Neural crest cell (in vitro differentiated cells): ENCODE data around the gene VSIG10. TPM values are rescaled to one million over a fixed set of nuclear protein-coding genes. Genes with fewer than 3 reads are reported as not detected.

ENCODE experiments used
- DNase-seq: peaks from one replicate; pipeline ENCODE4 v3.0.0; 2021; ENCODE audit warnings: low read depth, mixed read lengths, low spot score
- H3K27ac Mint-ChIP-seq: one replicate; pipeline ENCODE4 v1.8.0; 2021; ENCODE audit warnings: mild to moderate bottlenecking, mixed read lengths; ENCODE audit not compliant: unreplicated experiment
- H3K27me3 Mint-ChIP-seq: 2 replicates; pipeline ENCODE4 v1.8.0; 2021; ENCODE audit warnings: low read depth, mild to moderate bottlenecking, mixed read lengths
- H3K36me3 Mint-ChIP-seq: 2 replicates; pipeline ENCODE4 v1.8.0; 2021; ENCODE audit warnings: low read depth, mild to moderate bottlenecking, mixed read lengths
- H3K4me1 Mint-ChIP-seq: 2 replicates; pipeline ENCODE4 v1.8.0; 2021; ENCODE audit warnings: mixed read lengths
- H3K4me3 Mint-ChIP-seq: one replicate; pipeline ENCODE4 v1.8.0; 2021; ENCODE audit warnings: mild to moderate bottlenecking, mixed read lengths
- H3K9me3 Mint-ChIP-seq: 2 replicates; pipeline ENCODE4 v1.8.0; 2021; ENCODE audit warnings: mixed read lengths
- CTCF ChIP-seq: fragments of 200-600 bp; sonication (generic); conservative IDR thresholded peaks from 2 replicates; pipeline ENCODE4 v1.5.0; 2021; ENCODE audit warnings: antibody characterized with exemption, mild to moderate bottlenecking
- long read RNA-seq: library from polyadenylated mRNA; unstranded; transcript quantifications from one replicate; pipeline ENCODE4 v2.0.0, GENCODE V29; 2020
- total RNA-seq: library from RNA; stranded (reverse); gene quantifications from 2 replicates; pipeline ENCODE4 v1.2.1, GENCODE V29; 2021

Gene VSIG10
- 26.8 and 30.1 TPM in 2 replicates for total RNA-seq
- long read RNA-seq, partial matches to known transcripts = 1 of 5 reads
- long read RNA-seq, other reads (novel, unspliced or antisense) = 4 of 5 reads

GRCh38 chr12:118103601-118104382, at the start of gene VSIG10:
Gene VSIG10 (minus strand): TSS chr12:118104011. CDS start chr12:118103671, 340 bp downstream.
- DNase-seq = peak; percentile 47
- TF ChIP-seq CTCF = peak; percentile 19
- H3K4me3 Mint-ChIP-seq = peak within 1 kb of the TSS; percentile 96
- no peaks in the 10 kb centered on the region for H3K9me3 Mint-ChIP-seq
- peaks cover 2% of the 10 kb centered on the region for H3K27me3 Mint-ChIP-seq
- no peaks in the 10 kb centered on the region for H3K36me3 Mint-ChIP-seq
- H3K27ac Mint-ChIP-seq = peak within 1 kb of the TSS; percentile 81
- H3K4me1 Mint-ChIP-seq = peaks cover 13% of the 10 kb centered on the region

GRCh38 chr12:118151755-118152154, 47.9 kb upstream of the VSIG10 start:
- no peak overlapping the region for H3K27ac Mint-ChIP-seq
- H3K4me3 Mint-ChIP-seq = no peak overlapping the region
- peaks cover 11% of the 10 kb centered on the region for H3K36me3 Mint-ChIP-seq
- H3K27me3 Mint-ChIP-seq = no peaks in the 10 kb centered on the region
- H3K9me3 Mint-ChIP-seq = no peaks in the 10 kb centered on the region
- no peak for DNase-seq
- TF ChIP-seq CTCF = no peak
- H3K4me1 Mint-ChIP-seq = no peaks in the 10 kb centered on the region

GRCh38 chr12:118150625-118151024, 46.8 kb upstream of the VSIG10 start:
- TF ChIP-seq CTCF = no peak
- Mint-ChIP-seq H3K27me3 (no peaks in the 10 kb centered on the region), H3K4me1 (no peaks in the 10 kb centered on the region), H3K27ac (no peak overlapping the region), H3K4me3 (no peak overlapping the region), H3K9me3 (no peaks in the 10 kb centered on the region), H3K36me3 (peaks cover 15% of the 10 kb centered on the region)
- no peak for DNase-seq

- no peaks in the 10 kb centered on the region for H3K9me3 Mint-ChIP-seq
- TF ChIP-seq CTCF = no peak
- H3K4me1 Mint-ChIP-seq = no peaks in the 10 kb centered on the region
- H3K27ac Mint-ChIP-seq = no peak overlapping the region
- H3K36me3 Mint-ChIP-seq = peaks cover 23% of the 10 kb centered on the region
- no peak for DNase-seq
- H3K27me3 Mint-ChIP-seq = no peaks in the 10 kb centered on the region
- H3K4me3 Mint-ChIP-seq = no peak overlapping the region
Observed at GRCh38 chr12:118148287-118148686, 44.5 kb upstream of the VSIG10 start.

- Mint-ChIP-seq H3K27ac (no peak overlapping the region), H3K9me3 (no peaks in the 10 kb centered on the region), H3K4me3 (no peak overlapping the region)
Observed at GRCh38 chr12:118145798-118146156, 42.0 kb upstream of the VSIG10 start.

More at GRCh38 chr12:118145798-118146156, 42.0 kb upstream of the VSIG10 start:
- Mint-ChIP-seq H3K36me3 (peaks cover 29% of the 10 kb centered on the region), H3K27me3 (no peaks in the 10 kb centered on the region), H3K4me1 (no peaks in the 10 kb centered on the region)
- DNase-seq = no peak
- no peak for TF ChIP-seq CTCF
